Endothelial cell of umbilical vein (primary cell): ENCODE results near the gene PTBP3. TPM values are rescaled to one million over a fixed set of nuclear protein-coding genes. Genes with fewer than 3 reads are reported as not detected.

Experiments
- BruUV-seq: library from RNA; stranded (reverse); fragments of 400-500 nt; replicated peaks from 2 replicates; lab custom pipeline; 2021; lab: Mats Ljungman, UMichigan
- CTCF ChIA-PET: fragments of 300-600, 350-600 bp; sonication (Branson Sonifier 250); formaldehyde crosslinking; loops from one replicate; lab custom pipeline; 2021; ENCODE audit warnings: antibody characterized with exemption, inconsistent platforms; lab: Charles Lee
- POLR2A ChIA-PET: fragments of 300-600, 350-600 bp; sonication (Branson Sonifier 250); formaldehyde crosslinking; loops from one replicate; lab custom pipeline; 2021; ENCODE audit warnings: antibody characterized with exemption, inconsistent platforms; lab: Charles Lee
- DNase-seq: peaks from one replicate; pipeline ENCODE4 v3.0.0-alpha.2; 2011; ENCODE audit warnings: low read depth, low spot score
- FAIRE-seq: peaks from 2 replicates; lab custom pipeline; 2011; peaks lifted over from hg19 to GRCh38; lab: Jason Lieb, UNC
- H2AFZ ChIP-seq: 2 replicates; pipeline ENCODE4 v1.6.0; 2012; ENCODE audit warnings: low read depth, low read length, control low read depth, inconsistent platforms
- H3K27ac ChIP-seq: 2 replicates; pipeline ENCODE4 v1.5.1; 2011; ENCODE audit warnings: low read depth, mild to moderate bottlenecking, control low read depth, low read length, moderate library complexity; ENCODE audit not compliant: insufficient read depth
- H3K27me3 ChIP-seq, 2 experiments: 2 replicates each; pipeline versions ENCODE4 v1.6.0 to v1.6.1; 2011; ENCODE audit warnings: low read length in 2 of 2, mixed read lengths in 1 of 2; ENCODE audit not compliant: control insufficient read depth in 2 of 2, insufficient read depth in 2 of 2
- H3K36me3 ChIP-seq, 2 experiments: 2 replicates in 1 of 2; 3 replicates in 1 of 2; pipeline ENCODE4 v1.5.1; 2011; ENCODE audit warnings: low read length in 2 of 2, mild to moderate bottlenecking in 1 of 2, moderate library complexity in 1 of 2; ENCODE audit not compliant: control insufficient read depth in 2 of 2, insufficient read depth in 2 of 2; ENCODE audit errors: extremely low read depth in 1 of 2
- H3K4me1 ChIP-seq: 3 replicates; pipeline ENCODE4 v1.5.1; 2011; ENCODE audit warnings: mild to moderate bottlenecking, low read length; ENCODE audit not compliant: control insufficient read depth, insufficient read depth; ENCODE audit errors: extremely low read depth
- H3K4me2 ChIP-seq: 2 replicates; pipeline ENCODE4 v1.6.1; 2011; ENCODE audit warnings: low read length, control low read depth, mixed read lengths; ENCODE audit not compliant: insufficient read depth
- H3K4me3 ChIP-seq, 3 experiments: fragments of 200-600 bp in 1 of 3; sonication (generic), shearing (Covaris generic) in 1 of 3; replicated peaks in 1 of 3; 2 replicates each; pipeline ENCODE4 v1.5.1; 2011 to 2016; ENCODE audit warnings: control low read depth in 3 of 3, low read length in 3 of 3, mild to moderate bottlenecking in 2 of 3, inconsistent platforms in 1 of 3, low read depth in 1 of 3, moderate library complexity in 1 of 3; ENCODE audit not compliant: insufficient read depth in 1 of 3
- H3K79me2 ChIP-seq: 2 replicates; pipeline ENCODE4 v1.6.0; 2012; ENCODE audit warnings: low read length, inconsistent platforms; ENCODE audit not compliant: control insufficient read depth, insufficient read depth
- H3K9ac ChIP-seq: replicated peaks from 2 replicates; pipeline ENCODE3; 2011; ENCODE audit warnings: low read length, control low read depth; ENCODE audit not compliant: insufficient read depth; ENCODE audit errors: extremely low read depth
- H3K9me1 ChIP-seq: replicated peaks from 3 replicates; pipeline ENCODE4 v1.6.0; 2011; ENCODE audit warnings: mild to moderate bottlenecking, low read length; ENCODE audit not compliant: control insufficient read depth, insufficient read depth; ENCODE audit errors: extremely low read depth
- H3K9me3 ChIP-seq: replicated peaks from 2 replicates; pipeline ENCODE4 v1.5.1; 2012; ENCODE audit warnings: low read length, inconsistent platforms; ENCODE audit not compliant: control insufficient read depth, insufficient read depth
- H4K20me1 ChIP-seq: replicated peaks from 2 replicates; pipeline ENCODE3; 2011; ENCODE audit warnings: mild to moderate bottlenecking, low read length; ENCODE audit not compliant: control insufficient read depth, insufficient read depth; ENCODE audit errors: extremely low read depth
- CTCF ChIP-seq, 2 donors: IDR thresholded peaks; 1 replicate in 1 of 2; 2 replicates in 1 of 2; pipeline ENCODE4 v1.5.1; 2011; ENCODE audit warnings: low read length in 2 of 2, mild to moderate bottlenecking in 2 of 2, moderate library complexity in 2 of 2, control low read depth in 1 of 2, inconsistent platforms in 1 of 2, low read depth in 1 of 2; ENCODE audit not compliant: insufficient read depth in 1 of 2; ENCODE audit errors: extremely low read depth in 1 of 2
- EZH2 ChIP-seq: IDR thresholded peaks from 2 replicates; pipeline ENCODE4 v1.6.1; 2012; ENCODE audit warnings: borderline replicate concordance, low read depth, mild to moderate bottlenecking, moderate library complexity, low read length, inconsistent platforms; ENCODE audit not compliant: severe bottlenecking
- MAX ChIP-seq: IDR thresholded peaks from 2 replicates; pipeline ENCODE4 v1.6.1; 2011; ENCODE audit not compliant: insufficient read depth, insufficient read length
- MYC ChIP-seq: IDR thresholded peaks from one replicate; pipeline ENCODE4 v1.6.1; 2011; ENCODE audit warnings: mild to moderate bottlenecking, low read depth, low read length
- POLR2AphosphoS5 ChIP-seq: IDR thresholded peaks from 2 replicates; pipeline ENCODE4 v1.6.1; 2012; ENCODE audit warnings: low read depth, mild to moderate bottlenecking, control low read depth, low read length, moderate library complexity; ENCODE audit not compliant: insufficient read depth
- dilution Hi-C: fragments of 300-500 bp; cut with MboI; formaldehyde crosslinking; loops from one replicate; pipeline ENCODE4 v1.15.0; 2019; ENCODE audit warnings: low sequenced_read_pairs; ENCODE audit not compliant: extremely low pct_ligation_motif_present
- intact Hi-C: fragments of 100-400 bp; cut with micrococcal nuclease; formaldehyde crosslinking; loops from one replicate; pipeline ENCODE4 v1.10.0; 2022
- polyA plus RNA-seq, 4 experiments: library from polyadenylated mRNA; depleted of rRNA in 3 of 4; stranded (reverse) in 3 of 4; unstranded in 1 of 4; fragments of >200 nt; gene quantifications; 2 replicates each; pipeline versions ENCODE4 v1.2.1 to v1.2.3, GENCODE V29; 2011 to 2012; ENCODE audit warnings: missing spikeins in 1 of 4
- total RNA-seq: library from RNA; stranded (reverse); gene quantifications from 2 replicates; pipeline ENCODE4 v1.2.3, GENCODE V29; 2021

The PTBP3 gene
- total and polyA plus RNA-seq, 2 donors (not counting 3 experiments of a cell fraction or from before 2014, with no cell fraction given), result 42.4 to 75.0 TPM

GRCh38 chr9:112382501-112383364 lies 49.3 kb upstream of the PTBP3 start:
- no peaks in the 10 kb centered on the region for H3K27me3 ChIP-seq
- no peaks in the 10 kb centered on the region for H4K20me1 ChIP-seq
- POLR2A ChIA-PET, result no interaction called here
- H3K4me1 ChIP-seq, result peaks cover 13% of the 10 kb centered on the region
- intact Hi-C loops, result no loop called here
- no peak overlapping the region for H3K9ac ChIP-seq
- TF ChIP-seq MAX (no peak), MYC (no peak), CTCF (IDR thresholded peaks at IDR 0.05; ENCODE audit: extremely low read depth in 1 of 2, insufficient read depth in 1 of 2, low read depth in 1 of 2, low read length in 2 of 2) (no peak), EZH2 (no peak), POLR2AphosphoS5 (no peak)
- no peaks in the 10 kb centered on the region for H3K9me1 ChIP-seq
- H2AFZ ChIP-seq, result no peak overlapping the region
- H3K27ac ChIP-seq, result no peak overlapping the region
- peaks cover 20% of the 10 kb centered on the region for H3K79me2 ChIP-seq
- FAIRE-seq, result no peak
- no peak overlapping the region for H3K4me2 ChIP-seq
- no TSS peak for BruUV-seq
- DNase-seq, result no peak
- dilution Hi-C loops, result no loop called here
- no peaks in the 10 kb centered on the region for H3K36me3 ChIP-seq
- CTCF ChIA-PET, result interaction anchor here (1.4 kb wide), 1 partner anchor 9 kb away, joined by 3 read pairs; no protein-coding TSS in a partner anchor
- H3K4me3 ChIP-seq, result no peak overlapping the region
- H3K9me3 ChIP-seq, result no peaks in the 10 kb centered on the region
